ENCODE measurements around the gene THAP4.

GRCh38 chr2:241615041-241615440, 21.9 kb downstream of the THAP4 start:
- TF ChIP-seq CTCF (IDR thresholded peaks at IDR 0.05) (no peak), MEF2A (IDR thresholded peaks at IDR 0.05; ENCODE audit: borderline replicate concordance, low read depth) (no peak), EP300 (IDR thresholded peaks at IDR 0.05; ENCODE audit: borderline replicate concordance in 1 of 2, low read depth in 1 of 2, low read length in 1 of 2) (no peak), MAX (IDR thresholded peaks at IDR 0.05; ENCODE audit: low read depth) (no peak), TCF12 (IDR thresholded peaks at IDR 0.05) (no peak), RAD21 (IDR thresholded peaks at IDR 0.05; ENCODE audit: low read length) (no peak)
- TF ChIP-seq, protein P1, sequence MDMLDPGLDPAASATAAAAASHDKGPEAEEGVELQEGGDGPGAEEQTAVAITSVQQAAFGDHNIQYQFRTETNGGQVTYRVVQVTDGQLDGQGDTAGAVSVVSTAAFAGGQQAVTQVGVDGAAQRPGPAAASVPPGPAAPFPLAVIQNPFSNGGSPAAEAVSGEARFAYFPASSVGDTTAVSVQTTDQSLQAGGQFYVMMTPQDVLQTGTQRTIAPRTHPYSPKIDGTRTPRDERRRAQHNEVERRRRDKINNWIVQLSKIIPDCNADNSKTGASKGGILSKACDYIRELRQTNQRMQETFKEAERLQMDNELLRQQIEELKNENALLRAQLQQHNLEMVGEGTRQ (IDR thresholded peaks at IDR 0.05; ENCODE audit: borderline replicate concordance, low read depth, low read length) = no peak
